K562 (cell line): ENCODE data around the gene PYROXD2. TPM values are rescaled to one million over a fixed set of nuclear protein-coding genes. Genes with fewer than 3 reads are reported as not detected.

Source experiments
- ARID4B ChIP-seq: sonication (generic); formaldehyde crosslinking; IDR thresholded peaks from 2 replicates; pipeline ENCODE4 v1.8.0; 2022; ENCODE audit warnings: mild to moderate bottlenecking, missing genetic modification reagents
- CBX1 ChIP-seq: sonication (generic); IDR thresholded peaks from 2 replicates; pipeline ENCODE4 v1.6.1; 2016; ENCODE audit warnings: antibody characterized with exemption, low read depth, mild to moderate bottlenecking
- DACH1 ChIP-seq: fragments of 450-650 bp; IDR thresholded peaks from 2 replicates; pipeline ENCODE4 v1.6.1; 2018; ENCODE audit not compliant: partially characterized antibody
- EHMT2 ChIP-seq: fragments of 450-650 bp; IDR thresholded peaks from 2 replicates; pipeline ENCODE4 v1.6.1; 2018; ENCODE audit warnings: antibody characterized with exemption
- HDAC8 ChIP-seq: fragments of 450-650 bp; IDR thresholded peaks from 2 replicates; pipeline ENCODE4 v1.6.1; 2016; ENCODE audit warnings: mild to moderate bottlenecking, missing genetic modification characterization, moderate library complexity, missing compliant biosample characterization
- KDM2B ChIP-seq: fragments of 250-450 bp; sonication (Bioruptor Pico); IDR thresholded peaks from 2 replicates; pipeline ENCODE4 v1.8.0; 2021; ENCODE audit warnings: mild to moderate bottlenecking, moderate library complexity
- KLF16 ChIP-seq: IDR thresholded peaks from 2 replicates; pipeline ENCODE4 v1.6.1; 2016; ENCODE audit warnings: antibody characterized with exemption
- NFXL1 ChIP-seq: fragments of 450-650 bp; formaldehyde crosslinking; IDR thresholded peaks from 2 replicates; pipeline ENCODE4 v1.4.0; 2021; ENCODE audit warnings: mild to moderate bottlenecking
- PHB ChIP-seq: fragments of 250-450 bp; sonication (Bioruptor Pico); IDR thresholded peaks from 2 replicates; pipeline ENCODE4 v1.5.0; 2021
- POLR2A ChIP-seq: fragments of 450-650 bp; conservative IDR thresholded peaks from 2 replicates; pipeline ENCODE4 v1.6.1; 2016
- SNIP1 ChIP-seq: fragments of 450-650 bp; IDR thresholded peaks from 2 replicates; pipeline ENCODE4 v1.7.1; 2017; ENCODE audit warnings: low read depth, mild to moderate bottlenecking
- SRF ChIP-seq, 2 experiments: fragments of 250-450, 450-650 bp in 1 of 2; sonication (Bioruptor Pico) in 1 of 2; sonication (generic) in 1 of 2; formaldehyde crosslinking; IDR thresholded peaks; 2 replicates each; pipeline versions ENCODE4 v1.5.0 to v1.5.1; 2020 to 2022; ENCODE audit warnings: mild to moderate bottlenecking in 1 of 2, missing genetic modification reagents in 1 of 2
- TCF7L2 ChIP-seq: fragments of 150-350 bp; IDR thresholded peaks from 2 replicates; pipeline ENCODE4 v1.6.1; 2016; ENCODE audit warnings: low read depth, mild to moderate bottlenecking, low read length, moderate library complexity
- TEAD1 ChIP-seq, 2 experiments: fragments of 450-650 bp in 1 of 2; sonication (generic) in 1 of 2; formaldehyde crosslinking; IDR thresholded peaks; 2 replicates each; pipeline versions ENCODE4 v1.4.0 to v1.8.0; 2020 to 2022; ENCODE audit warnings: mild to moderate bottlenecking in 2 of 2, missing genetic modification reagents in 1 of 2
- XRCC3 ChIP-seq: fragments of 450-650 bp; IDR thresholded peaks from 2 replicates; pipeline ENCODE4 v1.6.1; 2017; ENCODE audit warnings: mild to moderate bottlenecking, moderate library complexity
- ZNF408 ChIP-seq: fragments of 250-450 bp; sonication (Bioruptor Pico); IDR thresholded peaks from 2 replicates; pipeline ENCODE4 v1.4.0; 2020; ENCODE audit warnings: low read depth, mild to moderate bottlenecking, moderate library complexity
- ZNF436 ChIP-seq: fragments of 250-450, 450-650 bp; sonication (Bioruptor Pico); formaldehyde crosslinking; IDR thresholded peaks from 2 replicates; pipeline ENCODE4 v1.7.0; 2020; ENCODE audit warnings: mild to moderate bottlenecking
- ZNF778 ChIP-seq: fragments of 450-650 bp; formaldehyde crosslinking; IDR thresholded peaks from 2 replicates; pipeline ENCODE4 v1.4.0; 2020; ENCODE audit warnings: mild to moderate bottlenecking, moderate library complexity
- polyA plus RNA-seq, 8 experiments: library from polyadenylated mRNA; depleted of rRNA in 4 of 8; stranded (reverse) in 5 of 8; unstranded in 3 of 8; fragments of >200 nt; fragmentation: Nextera tagmentation in 2 of 8; fragmentation: Illumina TruSeq in 1 of 8; extraction: Ambion mirVana in 2 of 8; extraction: Trizol in 1 of 8; gene quantifications; 2 replicates each; pipeline versions ENCODE4 v1.2.1 to v1.2.3, GENCODE V29; 2011 to 2014; ENCODE audit warnings: inconsistent platforms in 1 of 8, missing spikeins in 1 of 8
- total RNA-seq, 7 experiments: library from RNA; depleted of rRNA in 6 of 7; stranded (reverse); fragments of >200 nt in 6 of 7; fragmentation: Illumina TruSeq in 2 of 7; extraction: Trizol in 2 of 7; gene quantifications; 2 replicates each; pipeline versions ENCODE4 v1.2.1 to v1.2.3, GENCODE V29; 2011 to 2021; ENCODE audit warnings: low replicate concordance in 1 of 7
- TF ChIP-seq, protein P1 (sequence below): sonication (generic); formaldehyde crosslinking; IDR thresholded peaks from 2 replicates; pipeline ENCODE4 v1.8.0; 2022; ENCODE audit warnings: missing genetic modification reagents, mild to moderate bottlenecking, moderate library complexity, borderline replicate concordance
- TF ChIP-seq, protein P2 (sequence below), 3 experiments: IDR thresholded peaks in 2 of 3; conservative IDR thresholded peaks in 1 of 3; 2 replicates each; pipeline ENCODE4 v1.5.1; 2011 to 2012; ENCODE audit warnings: low read length in 3 of 3, mild to moderate bottlenecking in 3 of 3, control low read depth in 2 of 3, improper control_type of control experiment in 1 of 3, inconsistent platforms in 1 of 3, low read depth in 1 of 3, mixed read lengths in 1 of 3, moderate library complexity in 1 of 3; ENCODE audit not compliant: insufficient read depth in 2 of 3
- TF ChIP-seq, protein P3 (sequence below): fragments of 450-650 bp; conservative IDR thresholded peaks from 2 replicates; pipeline ENCODE4 v1.6.1; 2016; ENCODE audit warnings: missing genetic modification characterization, low read depth, mild to moderate bottlenecking, missing compliant biosample characterization, moderate library complexity

Gene PYROXD2
- total and polyA plus RNA-seq, 9 of the 15 experiments (the other 6 are each of a cell fraction or from before 2014, with no cell fraction given) = 0.14 to 1.4 (median 0.58) TPM

GRCh38 chr10:98446661-98447221 is 31.8 kb upstream of the PYROXD2 start, which contains the start of gene HPS1 (continued):
- no peak for TF ChIP-seq KDM2B
- TF ChIP-seq EHMT2 = 0 out of 2 replicates have a peak, but pooled peaks have one; percentile 15
- no peak for TF ChIP-seq ZNF436 (CRISPR knock-in tag)
- TF ChIP-seq TEAD1 (CRISPR knock-in tag; IDR thresholded peaks at IDR 0.05) = no peak
- TF ChIP-seq XRCC3 = no peak
- TF ChIP-seq SNIP1 = no peak
- no peak for TF ChIP-seq TCF7L2
- no peak for TF ChIP-seq DACH1
- no peak for TF ChIP-seq ZNF778 (CRISPR knock-in tag)
- TF ChIP-seq, protein P1, sequence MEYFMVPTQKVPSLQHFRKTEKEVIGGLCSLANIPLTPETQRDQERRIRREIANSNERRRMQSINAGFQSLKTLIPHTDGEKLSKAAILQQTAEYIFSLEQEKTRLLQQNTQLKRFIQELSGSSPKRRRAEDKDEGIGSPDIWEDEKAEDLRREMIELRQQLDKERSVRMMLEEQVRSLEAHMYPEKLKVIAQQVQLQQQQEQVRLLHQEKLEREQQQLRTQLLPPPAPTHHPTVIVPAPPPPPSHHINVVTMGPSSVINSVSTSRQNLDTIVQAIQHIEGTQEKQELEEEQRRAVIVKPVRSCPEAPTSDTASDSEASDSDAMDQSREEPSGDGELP = no peak
- TF ChIP-seq KLF16 = no peak
- no peak for TF ChIP-seq NFXL1 (CRISPR knock-in tag)
- TF ChIP-seq, protein P2, sequence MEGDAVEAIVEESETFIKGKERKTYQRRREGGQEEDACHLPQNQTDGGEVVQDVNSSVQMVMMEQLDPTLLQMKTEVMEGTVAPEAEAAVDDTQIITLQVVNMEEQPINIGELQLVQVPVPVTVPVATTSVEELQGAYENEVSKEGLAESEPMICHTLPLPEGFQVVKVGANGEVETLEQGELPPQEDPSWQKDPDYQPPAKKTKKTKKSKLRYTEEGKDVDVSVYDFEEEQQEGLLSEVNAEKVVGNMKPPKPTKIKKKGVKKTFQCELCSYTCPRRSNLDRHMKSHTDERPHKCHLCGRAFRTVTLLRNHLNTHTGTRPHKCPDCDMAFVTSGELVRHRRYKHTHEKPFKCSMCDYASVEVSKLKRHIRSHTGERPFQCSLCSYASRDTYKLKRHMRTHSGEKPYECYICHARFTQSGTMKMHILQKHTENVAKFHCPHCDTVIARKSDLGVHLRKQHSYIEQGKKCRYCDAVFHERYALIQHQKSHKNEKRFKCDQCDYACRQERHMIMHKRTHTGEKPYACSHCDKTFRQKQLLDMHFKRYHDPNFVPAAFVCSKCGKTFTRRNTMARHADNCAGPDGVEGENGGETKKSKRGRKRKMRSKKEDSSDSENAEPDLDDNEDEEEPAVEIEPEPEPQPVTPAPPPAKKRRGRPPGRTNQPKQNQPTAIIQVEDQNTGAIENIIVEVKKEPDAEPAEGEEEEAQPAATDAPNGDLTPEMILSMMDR (IDR thresholded peaks at IDR 0.05 in 2 of 3, conservative IDR thresholded peaks at IDR 0.05 in 1 of 3; ENCODE audit: insufficient read depth in 2 of 3, low read depth in 1 of 3, low read length in 3 of 3) = 0 out of 6 replicates have a peak, but pooled peaks of 1 of the 3 experiments have one; percentile 0
- no peak for TF ChIP-seq PHB
- no peak for TF ChIP-seq SRF (CRISPR knock-in tag; IDR thresholded peaks at IDR 0.05)
- no peak for TF ChIP-seq ZNF408 (CRISPR knock-in tag)
- no peak for TF ChIP-seq HDAC8 (tag)
- TF ChIP-seq CBX1 = peak; percentile 85; the same call in 1 of the 2 replicates
- TF ChIP-seq ARID4B (CRISPR knock-in tag) = no peak
- TF ChIP-seq, protein P3, sequence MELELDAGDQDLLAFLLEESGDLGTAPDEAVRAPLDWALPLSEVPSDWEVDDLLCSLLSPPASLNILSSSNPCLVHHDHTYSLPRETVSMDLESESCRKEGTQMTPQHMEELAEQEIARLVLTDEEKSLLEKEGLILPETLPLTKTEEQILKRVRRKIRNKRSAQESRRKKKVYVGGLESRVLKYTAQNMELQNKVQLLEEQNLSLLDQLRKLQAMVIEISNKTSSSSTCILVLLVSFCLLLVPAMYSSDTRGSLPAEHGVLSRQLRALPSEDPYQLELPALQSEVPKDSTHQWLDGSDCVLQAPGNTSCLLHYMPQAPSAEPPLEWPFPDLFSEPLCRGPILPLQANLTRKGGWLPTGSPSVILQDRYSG = no peak
- peak; percentile 78 for TF ChIP-seq POLR2A
